ENCODE data around the gene PFKFB4. TPM values are rescaled to one million over a fixed set of nuclear protein-coding genes. Genes with fewer than 3 reads are reported as not detected.

Gene PFKFB4
- total RNA-seq, 2 donors from 2014 or later = 0.59 to 1.2 TPM

DNA sequence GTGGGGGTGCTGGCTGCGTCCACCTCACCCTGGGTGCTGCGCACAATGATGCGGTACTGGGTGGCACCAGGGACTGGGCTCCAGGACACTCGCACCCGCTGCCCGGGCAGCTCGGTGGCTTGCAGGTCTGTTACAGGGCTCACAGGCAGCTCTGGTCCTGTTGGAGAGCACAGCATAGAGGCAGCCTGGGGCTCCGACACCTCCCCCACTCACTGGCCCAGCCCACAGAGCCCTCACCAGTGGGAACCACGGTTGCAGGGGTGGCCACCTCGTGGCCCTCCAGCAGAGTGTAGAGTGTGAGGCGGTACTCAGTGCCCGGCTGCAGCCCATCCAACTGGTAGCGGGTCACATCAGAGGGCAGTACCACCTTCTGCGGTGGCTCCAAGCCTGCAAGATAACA lies 34.8 kb upstream of the PFKFB4 start:
- H3K27ac ChIP-seq = no peak overlapping the region
- H3K4me1 ChIP-seq = peaks cover 0 to 23% of the 10 kb centered on the region in 2 donors
- H3K9me3 ChIP-seq = no peaks in the 10 kb centered on the region
- H3K4me3 ChIP-seq = no peak overlapping the region
- TF ChIP-seq, protein P1, sequence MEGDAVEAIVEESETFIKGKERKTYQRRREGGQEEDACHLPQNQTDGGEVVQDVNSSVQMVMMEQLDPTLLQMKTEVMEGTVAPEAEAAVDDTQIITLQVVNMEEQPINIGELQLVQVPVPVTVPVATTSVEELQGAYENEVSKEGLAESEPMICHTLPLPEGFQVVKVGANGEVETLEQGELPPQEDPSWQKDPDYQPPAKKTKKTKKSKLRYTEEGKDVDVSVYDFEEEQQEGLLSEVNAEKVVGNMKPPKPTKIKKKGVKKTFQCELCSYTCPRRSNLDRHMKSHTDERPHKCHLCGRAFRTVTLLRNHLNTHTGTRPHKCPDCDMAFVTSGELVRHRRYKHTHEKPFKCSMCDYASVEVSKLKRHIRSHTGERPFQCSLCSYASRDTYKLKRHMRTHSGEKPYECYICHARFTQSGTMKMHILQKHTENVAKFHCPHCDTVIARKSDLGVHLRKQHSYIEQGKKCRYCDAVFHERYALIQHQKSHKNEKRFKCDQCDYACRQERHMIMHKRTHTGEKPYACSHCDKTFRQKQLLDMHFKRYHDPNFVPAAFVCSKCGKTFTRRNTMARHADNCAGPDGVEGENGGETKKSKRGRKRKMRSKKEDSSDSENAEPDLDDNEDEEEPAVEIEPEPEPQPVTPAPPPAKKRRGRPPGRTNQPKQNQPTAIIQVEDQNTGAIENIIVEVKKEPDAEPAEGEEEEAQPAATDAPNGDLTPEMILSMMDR (IDR thresholded peaks at IDR 0.05) = no peak
- no peak for DNase-seq (ENCODE audit: low spot score)
- no peaks in the 10 kb centered on the region for H3K36me3 ChIP-seq
- no peaks in the 10 kb centered on the region for H3K27me3 ChIP-seq

DNA sequence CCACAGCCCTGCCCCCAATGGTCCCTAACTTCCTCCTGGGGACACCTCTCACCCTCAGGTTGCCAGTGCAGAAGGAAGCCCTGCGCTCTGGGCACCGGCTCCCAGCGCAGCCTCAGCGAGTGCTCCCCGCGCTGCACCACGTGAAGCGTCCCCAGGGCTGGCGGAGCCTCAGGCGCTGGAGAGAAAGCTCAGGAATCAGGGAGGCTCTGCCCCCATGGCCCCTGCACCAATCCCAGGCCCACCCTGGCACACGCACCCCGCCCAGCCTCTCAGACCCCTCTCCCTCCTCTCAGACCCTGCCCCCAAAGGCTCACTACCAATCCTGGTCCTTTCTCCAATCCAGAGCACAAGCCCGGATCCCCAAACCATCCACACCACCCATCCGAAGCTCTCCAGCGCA lies 31.6 kb upstream of the PFKFB4 start:
- no peak overlapping the region for H3K27ac ChIP-seq
- H3K9me3 ChIP-seq = no peaks in the 10 kb centered on the region
- DNase-seq (ENCODE audit: low spot score) = no peak
- H3K27me3 ChIP-seq = no peaks in the 10 kb centered on the region
- no peak overlapping the region for H3K4me3 ChIP-seq
- no peaks in the 10 kb centered on the region for H3K4me1 ChIP-seq
- H3K36me3 ChIP-seq = no peaks in the 10 kb centered on the region
- TF ChIP-seq, protein P1 (IDR thresholded peaks at IDR 0.05) = no peak

DNA sequence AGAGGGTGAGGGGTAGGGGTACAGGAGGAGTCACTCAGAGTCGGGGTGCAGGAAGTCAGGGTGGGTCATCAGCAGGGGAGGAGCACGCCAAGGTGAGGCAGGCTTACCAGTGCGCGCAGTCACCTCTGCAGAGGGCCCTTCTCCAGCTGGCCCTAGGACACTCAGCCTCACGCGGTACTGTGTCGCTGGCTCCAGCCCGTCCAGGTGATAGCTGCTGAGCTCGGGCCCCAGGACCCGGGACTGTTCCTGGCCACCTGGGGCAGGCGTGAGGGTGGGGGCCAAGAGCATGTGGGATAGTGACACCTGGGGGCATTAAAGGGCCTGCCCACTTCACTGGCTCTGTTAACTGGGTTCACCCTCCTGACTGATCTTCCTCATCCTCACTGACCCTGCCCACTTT lies 31.1 kb upstream of the PFKFB4 start:
- DNase-seq (ENCODE audit: low spot score) = no peak
- H3K36me3 ChIP-seq = no peaks in the 10 kb centered on the region
- TF ChIP-seq, protein P1 (IDR thresholded peaks at IDR 0.05) = no peak
- H3K4me1 ChIP-seq = no peaks in the 10 kb centered on the region
- no peaks in the 10 kb centered on the region for H3K27me3 ChIP-seq
- no peaks in the 10 kb centered on the region for H3K9me3 ChIP-seq
- no peak overlapping the region for H3K27ac ChIP-seq
- H3K4me3 ChIP-seq = no peak overlapping the region

DNA sequence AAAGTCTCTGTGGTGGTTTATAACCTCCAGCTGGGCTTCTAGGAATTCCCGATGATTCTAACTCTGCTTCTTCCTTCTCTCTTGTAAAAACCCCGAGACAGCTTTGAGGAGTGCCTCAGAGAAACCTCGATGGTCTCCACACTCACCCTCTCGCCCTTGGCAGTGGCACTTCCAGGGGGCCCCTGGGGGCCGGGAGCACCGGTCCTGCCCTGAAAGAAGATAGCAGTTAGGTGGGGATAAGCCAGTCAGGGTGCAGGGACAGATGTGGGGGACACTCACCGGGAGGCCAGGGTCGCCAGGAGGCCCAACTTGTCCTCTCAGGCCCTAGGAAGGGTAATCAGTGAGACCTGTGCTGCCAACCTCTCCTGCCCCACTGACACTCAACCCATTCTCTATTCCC lies 28.8 kb upstream of the PFKFB4 start:
- DNase-seq (ENCODE audit: low spot score) = no peak
- Histone ChIP-seq H3K36me3 (no peaks in the 10 kb centered on the region), H3K27ac (no peak overlapping the region), H3K4me1 (no peaks in the 10 kb centered on the region), H3K27me3 (no peaks in the 10 kb centered on the region), H3K9me3 (no peaks in the 10 kb centered on the region), H3K4me3 (no peak overlapping the region)
- TF ChIP-seq, protein P1 (IDR thresholded peaks at IDR 0.05) = no peak

DNA sequence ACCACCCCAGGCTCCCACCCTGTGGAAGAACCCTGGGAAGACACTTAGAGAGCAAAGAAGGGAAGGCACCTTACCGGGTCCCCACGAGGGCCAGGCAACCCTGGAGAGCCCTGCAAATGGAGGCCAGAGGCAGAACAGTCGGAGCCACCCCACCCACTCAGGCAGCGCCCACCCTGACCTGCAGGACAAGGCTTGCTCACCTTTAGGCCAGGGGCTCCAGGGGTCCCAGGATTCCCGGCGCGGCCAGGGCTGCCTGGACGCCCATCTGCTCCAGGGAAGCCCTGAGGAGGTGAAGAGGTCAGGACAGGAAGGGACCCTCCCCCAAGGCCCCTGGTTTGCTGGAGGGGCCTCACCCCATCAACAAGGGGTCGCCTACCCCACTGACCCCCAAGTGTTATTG lies 28.2 kb upstream of the PFKFB4 start:
- Histone ChIP-seq H3K36me3 (no peaks in the 10 kb centered on the region), H3K9me3 (no peaks in the 10 kb centered on the region), H3K27me3 (no peaks in the 10 kb centered on the region), H3K4me1 (no peaks in the 10 kb centered on the region), H3K4me3 (no peak overlapping the region), H3K27ac (no peak overlapping the region)
- TF ChIP-seq, protein P1 (IDR thresholded peaks at IDR 0.05) = no peak
- no peak for DNase-seq (ENCODE audit: low spot score)
